Activated naive CD4-positive, alpha-beta T cell treated with anti-CD3 and anti-CD28 coated beads, Interleukin-2, amount 50 U/mL, for 16 hours (primary cell): Measurements from ENCODE around the gene OR4X1.
A peak's percentile ranks its signal among the peaks of the same experiment; 100 is the strongest.
"Not testable (repeated sequence)": the region's sequence is repeated elsewhere in the genome, so short reads cannot be mapped to it uniquely, and the experiment has no call there.

Experiments used
- DNase-seq: peaks from one replicate; pipeline ENCODE4 v3.0.0-alpha.2; 2020

OR4X1 gene, protein sequence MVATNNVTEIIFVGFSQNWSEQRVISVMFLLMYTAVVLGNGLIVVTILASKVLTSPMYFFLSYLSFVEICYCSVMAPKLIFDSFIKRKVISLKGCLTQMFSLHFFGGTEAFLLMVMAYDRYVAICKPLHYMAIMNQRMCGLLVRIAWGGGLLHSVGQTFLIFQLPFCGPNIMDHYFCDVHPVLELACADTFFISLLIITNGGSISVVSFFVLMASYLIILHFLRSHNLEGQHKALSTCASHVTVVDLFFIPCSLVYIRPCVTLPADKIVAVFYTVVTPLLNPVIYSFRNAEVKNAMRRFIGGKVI

DNA sequence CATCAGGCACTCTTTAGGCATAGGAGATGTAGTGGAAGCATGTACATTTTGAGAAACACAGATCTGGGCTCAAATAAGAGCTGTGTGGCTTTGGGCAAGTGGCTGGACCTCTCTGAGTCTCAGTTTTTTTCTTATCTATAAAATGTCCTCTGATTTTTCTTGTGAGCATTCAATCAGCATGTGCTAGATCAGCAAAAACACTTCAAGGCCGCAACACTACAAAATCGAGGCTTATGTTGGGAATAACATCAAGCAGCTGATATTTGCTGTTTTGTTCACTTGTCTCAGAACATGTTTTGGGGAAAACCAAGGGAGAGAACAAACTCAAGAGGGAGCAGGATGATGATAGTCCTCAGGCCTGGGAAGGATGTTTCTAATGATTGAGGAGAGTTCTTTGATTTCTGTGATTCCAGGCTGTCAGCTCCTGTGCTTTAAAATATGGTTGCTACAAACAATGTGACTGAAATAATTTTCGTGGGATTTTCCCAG lies at the start of gene OR4X1:
Gene OR4X1 (plus strand): TSS at position 439 of the 489 bp plus-strand sequence. CDS start 0 bp downstream, at position 439.
- no peak for DNase-seq

DNA sequence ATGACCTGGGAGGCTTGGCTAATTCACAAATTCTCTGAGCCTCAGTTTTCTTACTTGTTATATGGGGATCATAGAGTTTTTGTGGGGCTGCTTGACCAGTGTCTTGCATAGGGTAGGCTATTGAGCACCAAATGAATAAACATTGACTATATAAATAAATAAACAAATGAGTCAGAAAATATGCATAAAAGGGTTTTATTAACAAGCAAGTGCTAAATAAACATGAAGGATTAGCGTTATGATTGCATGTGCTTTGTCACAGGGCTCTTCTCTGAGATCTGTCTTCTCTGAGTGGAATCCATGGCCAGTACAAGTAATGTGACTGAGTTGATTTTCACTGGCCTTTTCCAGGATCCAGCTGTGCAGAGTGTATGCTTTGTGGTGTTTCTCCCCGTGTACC lies 47.2 kb upstream of the OR4X1 start, which contains the start of gene OR4B1:
Gene OR4B1 (plus strand): TSS at position 301 of the 400 bp plus-strand sequence. CDS start 0 bp downstream, at position 301.
- DNase-seq, result no peak

DNA sequence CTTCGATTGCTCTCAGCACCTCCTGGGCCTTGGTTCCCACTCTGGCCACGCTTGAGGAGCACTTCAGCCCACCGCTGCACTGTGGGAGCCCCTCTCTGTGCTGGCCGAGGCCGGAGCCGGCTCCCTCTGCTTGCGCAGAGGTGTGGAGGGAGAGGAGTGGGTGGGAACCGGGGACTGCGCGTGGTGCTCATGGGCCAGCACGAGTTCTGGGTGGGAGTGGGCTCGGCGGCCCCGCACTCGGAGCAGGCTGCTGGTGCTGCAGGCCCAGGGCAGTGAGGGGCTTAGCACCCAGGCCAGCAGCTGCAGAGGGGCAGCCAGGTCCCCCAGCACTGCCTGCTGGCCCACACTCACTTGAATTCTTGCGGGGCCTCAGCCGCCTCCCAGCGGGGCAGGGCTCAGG lies 34.9 kb upstream of the OR4X1 start:
- no peak for DNase-seq

DNA sequence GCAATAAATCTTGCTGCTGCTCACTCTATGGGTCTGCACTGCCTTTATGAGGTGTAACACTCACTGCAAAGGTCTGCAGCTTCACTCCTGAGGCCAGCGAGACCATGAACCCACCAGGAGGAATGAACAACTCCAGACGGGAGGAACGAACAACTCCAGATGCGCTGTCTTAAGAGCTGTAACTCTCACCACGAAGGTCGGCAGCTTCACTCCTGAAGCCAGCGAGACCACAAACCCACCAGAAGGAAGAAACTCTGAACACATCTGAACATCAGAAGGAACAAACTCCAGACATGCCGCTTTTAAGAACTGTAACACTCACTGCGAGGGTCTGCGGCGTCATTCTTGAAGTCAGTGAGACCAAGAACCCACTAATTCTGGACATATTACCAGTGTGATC lies 33.6 kb upstream of the OR4X1 start:
- not testable (repeated sequence) for DNase-seq

DNA sequence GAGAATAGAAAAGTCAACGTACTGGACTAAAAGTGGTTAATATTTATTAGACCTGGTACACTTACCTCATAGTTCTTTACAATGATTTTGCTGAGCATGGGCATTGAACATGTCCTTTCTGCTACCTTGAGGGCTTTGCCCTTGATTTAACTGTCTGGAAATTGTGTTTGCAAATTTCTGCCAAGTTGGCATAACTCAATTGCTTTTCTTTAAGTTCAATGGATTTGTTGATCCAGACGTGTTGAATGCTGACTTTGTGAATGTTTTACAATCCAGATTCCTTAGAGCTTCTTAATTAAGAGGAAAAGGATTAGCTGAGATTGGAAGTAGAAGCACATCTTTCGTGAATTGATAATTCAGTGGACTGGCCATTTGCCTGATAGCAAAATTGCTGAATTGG lies 25.9 kb upstream of the OR4X1 start:
- no peak for DNase-seq

DNA sequence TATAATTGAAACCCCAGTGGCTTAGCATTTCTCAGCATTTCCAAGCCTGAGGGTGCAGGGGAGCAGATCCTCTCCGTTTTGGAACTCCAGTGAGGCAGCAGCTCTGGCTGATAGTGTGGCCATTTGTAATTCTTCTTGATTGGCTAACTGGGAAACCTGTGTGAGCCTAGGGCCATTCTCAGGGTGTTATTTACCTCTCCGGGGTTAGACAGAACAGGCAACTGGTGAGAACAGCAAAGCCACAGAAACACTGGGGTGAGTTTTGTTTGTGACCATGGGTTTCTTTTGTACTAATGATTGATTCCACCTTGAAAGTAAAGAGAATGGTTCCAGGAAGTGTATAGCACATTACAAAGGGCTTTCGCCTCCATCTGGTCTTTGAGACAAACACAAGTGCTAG lies 21.2 kb upstream of the OR4X1 start:
- no peak for DNase-seq

DNA sequence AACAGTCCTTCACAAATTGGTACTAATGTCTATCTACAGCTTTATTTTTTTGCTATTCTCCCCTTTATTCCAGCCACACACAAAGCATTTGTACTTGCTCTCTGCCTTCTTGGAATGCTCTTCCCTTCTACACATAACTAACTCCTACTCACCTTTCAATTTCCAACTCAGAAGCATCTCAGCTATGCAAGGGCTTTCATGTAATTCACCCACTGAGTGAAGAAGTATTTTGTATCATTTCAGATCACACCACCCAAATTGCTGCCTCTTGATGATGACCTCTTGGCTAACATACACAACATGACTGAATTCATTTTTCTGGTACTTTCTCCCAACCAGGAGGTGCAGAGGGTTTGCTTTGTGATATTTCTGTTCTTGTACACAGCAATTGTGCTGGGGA lies 18.9 kb upstream of the OR4X1 start, which contains the start of gene OR4X2:
Gene OR4X2 (plus strand): TSS at position 301 of the 400 bp plus-strand sequence. CDS start 0 bp downstream, at position 301.
- DNase-seq, result no peak

DNA sequence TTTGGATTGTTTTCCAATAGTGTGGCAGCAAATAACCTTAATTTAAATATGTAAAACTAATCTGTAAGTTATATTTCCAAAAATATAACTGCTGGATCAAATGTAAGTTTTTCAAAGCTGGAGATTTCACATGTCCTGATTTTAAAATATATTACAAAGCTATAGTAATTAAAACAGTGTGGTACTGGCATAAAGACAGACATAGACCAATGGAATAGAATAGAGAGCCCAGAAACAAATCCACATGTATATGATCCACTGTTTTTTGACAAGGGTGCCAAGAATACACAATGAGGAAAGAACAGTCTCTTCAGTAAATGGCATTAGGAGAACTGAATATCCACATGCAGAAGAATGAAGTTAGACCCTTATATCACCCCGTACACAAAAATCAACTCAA lies 14.8 kb upstream of the OR4X1 start:
- DNase-seq, result no peak

DNA sequence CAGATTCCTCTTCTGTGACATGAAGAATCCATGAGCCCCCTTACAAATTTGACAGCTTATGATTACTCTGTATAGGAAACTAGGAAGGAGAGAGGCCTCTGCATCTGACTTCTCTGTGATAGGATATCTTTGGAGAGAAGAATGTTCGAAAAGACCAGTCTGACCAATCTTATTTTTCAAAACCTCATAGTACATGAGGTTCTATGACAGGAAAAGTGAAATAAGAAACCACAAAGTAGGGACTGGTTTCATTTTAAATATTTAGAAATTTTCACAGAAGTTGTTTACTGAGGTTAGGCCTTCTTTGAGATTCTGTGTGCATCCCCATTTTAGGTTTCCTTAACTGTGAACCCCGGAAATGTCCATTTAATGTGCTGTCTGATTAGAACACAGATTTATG lies 2.1 kb upstream of the OR4X1 start:
- no peak for DNase-seq

DNA sequence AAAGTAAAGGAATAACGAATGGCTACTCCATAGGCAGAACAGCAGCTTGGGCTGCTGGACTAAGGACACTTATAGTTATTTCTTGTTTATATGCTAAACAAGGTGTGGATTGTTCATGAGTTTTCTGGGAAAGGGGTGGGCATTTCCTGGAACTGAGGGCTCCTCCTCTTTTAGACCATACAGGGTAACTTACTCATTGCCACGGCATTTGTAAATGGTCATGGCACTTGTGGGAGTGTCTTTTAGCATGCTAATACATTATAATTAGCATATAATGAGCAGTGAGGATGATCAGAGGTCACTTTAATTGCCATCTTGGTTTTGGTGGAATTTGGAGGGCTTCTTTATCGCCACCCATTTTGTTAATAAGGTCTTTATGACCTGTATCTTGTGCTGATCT lies 7.0 kb downstream of the OR4X1 start:
- DNase-seq, result no peak

DNA sequence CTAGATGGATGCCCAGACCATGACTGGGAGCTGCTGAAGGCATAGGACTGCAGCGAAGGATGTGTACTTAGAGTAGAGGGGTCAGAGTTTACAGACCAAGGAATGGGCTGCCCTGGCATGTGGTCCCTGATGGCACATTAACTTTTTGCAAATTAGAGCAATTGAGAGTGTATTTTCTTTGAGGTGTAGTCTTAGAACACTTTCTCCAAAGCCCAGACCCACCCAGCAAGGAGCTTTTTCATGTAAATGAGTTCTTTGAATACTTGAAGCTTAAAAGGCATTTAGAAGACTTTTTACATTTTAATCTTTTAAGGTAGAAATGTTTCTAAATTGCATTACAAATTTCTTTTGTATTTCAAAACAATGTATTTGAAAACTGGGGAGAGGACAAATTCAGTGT lies 8.9 kb downstream of the OR4X1 start:
- no peak for DNase-seq

DNA sequence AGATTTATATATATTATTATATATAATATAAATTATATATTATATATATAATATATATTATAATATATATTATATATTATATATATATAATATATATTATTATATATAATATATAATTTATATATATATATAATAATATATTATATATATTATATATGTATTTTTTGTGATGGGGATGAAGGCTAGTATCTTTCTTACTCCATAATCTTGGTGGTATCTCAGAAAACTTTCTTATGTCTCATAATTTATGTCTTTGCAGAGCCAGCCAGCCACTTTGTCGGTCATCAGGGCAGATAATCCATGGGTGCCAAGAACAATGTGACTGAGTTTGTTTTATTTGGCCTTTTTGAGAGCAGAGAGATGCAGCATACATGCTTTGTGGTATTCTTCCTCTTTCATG lies 42.3 kb downstream of the OR4X1 start, which contains the start of gene OR4S1:
Gene OR4S1 (plus strand): TSS at position 301 of the 400 bp plus-strand sequence. CDS start 0 bp downstream, at position 301.
- DNase-seq, result no peak

DNA sequence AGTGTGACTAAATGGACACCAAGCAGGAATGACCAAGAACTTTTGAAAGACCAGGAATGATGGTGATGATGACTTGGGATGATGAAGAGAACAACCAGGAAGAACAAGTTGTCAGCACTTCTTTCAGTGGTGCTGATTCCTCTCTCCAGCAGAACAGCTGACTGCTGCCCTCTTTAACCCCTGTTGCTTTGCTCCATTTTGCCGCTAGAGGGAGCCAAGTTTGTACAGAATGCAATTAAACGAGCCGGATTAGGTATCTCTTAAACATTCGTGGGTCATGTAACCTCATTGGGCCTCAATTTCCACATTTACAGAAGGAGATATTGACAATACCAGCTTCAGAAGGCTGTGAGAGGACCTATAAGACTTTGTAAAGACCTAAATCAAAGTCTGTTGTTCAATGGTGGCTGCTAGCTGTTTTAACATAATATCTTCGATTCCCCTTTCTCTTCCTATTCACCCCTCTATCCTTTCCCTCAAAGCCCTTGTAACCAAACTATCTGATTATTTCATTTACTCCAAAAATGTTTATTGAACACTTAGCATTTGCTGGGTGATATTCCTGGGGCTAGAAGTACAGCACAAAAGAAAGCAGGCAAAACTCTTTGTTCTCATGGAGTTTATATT lies 44.2 kb downstream of the OR4X1 start:
- DNase-seq, result peak; percentile 69

DNA sequence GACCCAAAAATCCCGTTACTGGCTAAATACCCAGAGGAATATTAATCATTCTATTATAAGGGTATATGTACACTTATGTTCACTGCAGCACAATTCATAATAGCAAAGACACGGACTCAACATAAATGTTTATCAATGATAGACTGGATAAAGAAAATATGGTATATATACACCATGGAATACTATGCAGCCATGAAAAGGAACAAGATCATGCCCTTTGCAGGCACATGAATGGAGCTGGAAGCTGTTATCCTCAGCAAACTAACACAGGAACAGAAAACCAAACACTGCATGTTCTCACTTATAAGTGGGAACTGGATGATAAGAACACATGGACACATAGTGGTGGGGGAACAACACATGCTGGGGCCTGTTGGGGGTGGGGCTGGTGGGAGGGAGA lies 49.9 kb downstream of the OR4X1 start:
- not testable (repeated sequence) for DNase-seq
